ENCODE measurements around the gene CENPK. TPM values are rescaled to one million over a fixed set of nuclear protein-coding genes. Genes with fewer than 3 reads are reported as not detected.
"Not testable (repeated sequence)": the region's sequence is repeated elsewhere in the genome, so short reads cannot be mapped to it uniquely, and the experiment has no call there.

The CENPK gene
- total RNA-seq, 1 experiment from 2014 or later, result 57.4 TPM

GRCh38 chr5:65506961-65507360, 56.0 kb downstream of the CENPK start:
- ChIA-PET CTCF (no interaction called here), POLR2A (ENCODE audit: low non-redundant PET) (interaction anchor here (0.7 kb wide), 1 partner anchor 15 kb away, joined by 10 read pairs; no protein-coding TSS in a partner anchor)
- H3K4me1 ChIP-seq (ENCODE audit: insufficient read depth, low read length, poor library complexity, severe bottlenecking), result peaks cover 11% of the 10 kb centered on the region
- peak overlapping the region; percentile 7 for H3K4me3 ChIP-seq (ENCODE audit: low read depth, low read length, poor library complexity, severe bottlenecking)
- no peaks in the 10 kb centered on the region for H3K36me3 ChIP-seq (ENCODE audit: insufficient read depth, low read length, poor library complexity, severe bottlenecking)
- intact Hi-C loops (cut with micrococcal nuclease; ENCODE audit: unreplicated experiment), result no loop called here
- no peaks in the 10 kb centered on the region for H3K9me3 ChIP-seq (ENCODE audit: low read depth, low read length, poor library complexity, severe bottlenecking)
- H3K27me3 ChIP-seq (replicated peaks; ENCODE audit: insufficient read depth, low read depth, low read length, poor library complexity), result no peaks in the 10 kb centered on the region
- BruUV-seq (replicated peaks), result TSS peak; percentile 8
- DNase-seq (ENCODE audit: low spot score), result peak; percentile 82
- H3K27ac ChIP-seq (ENCODE audit: low read depth, low read length, poor library complexity, severe bottlenecking), result peak overlapping the region; percentile 85
- TF ChIP-seq, protein P1, sequence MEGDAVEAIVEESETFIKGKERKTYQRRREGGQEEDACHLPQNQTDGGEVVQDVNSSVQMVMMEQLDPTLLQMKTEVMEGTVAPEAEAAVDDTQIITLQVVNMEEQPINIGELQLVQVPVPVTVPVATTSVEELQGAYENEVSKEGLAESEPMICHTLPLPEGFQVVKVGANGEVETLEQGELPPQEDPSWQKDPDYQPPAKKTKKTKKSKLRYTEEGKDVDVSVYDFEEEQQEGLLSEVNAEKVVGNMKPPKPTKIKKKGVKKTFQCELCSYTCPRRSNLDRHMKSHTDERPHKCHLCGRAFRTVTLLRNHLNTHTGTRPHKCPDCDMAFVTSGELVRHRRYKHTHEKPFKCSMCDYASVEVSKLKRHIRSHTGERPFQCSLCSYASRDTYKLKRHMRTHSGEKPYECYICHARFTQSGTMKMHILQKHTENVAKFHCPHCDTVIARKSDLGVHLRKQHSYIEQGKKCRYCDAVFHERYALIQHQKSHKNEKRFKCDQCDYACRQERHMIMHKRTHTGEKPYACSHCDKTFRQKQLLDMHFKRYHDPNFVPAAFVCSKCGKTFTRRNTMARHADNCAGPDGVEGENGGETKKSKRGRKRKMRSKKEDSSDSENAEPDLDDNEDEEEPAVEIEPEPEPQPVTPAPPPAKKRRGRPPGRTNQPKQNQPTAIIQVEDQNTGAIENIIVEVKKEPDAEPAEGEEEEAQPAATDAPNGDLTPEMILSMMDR (conservative IDR thresholded peaks at IDR 0.05; ENCODE audit: low read depth, low read length), result no peak
- TF ChIP-seq EZH2 (IDR thresholded peaks at IDR 0.05; ENCODE audit: borderline replicate concordance, low read depth, low read length, poor library complexity, severe bottlenecking), result no peak

DNA sequence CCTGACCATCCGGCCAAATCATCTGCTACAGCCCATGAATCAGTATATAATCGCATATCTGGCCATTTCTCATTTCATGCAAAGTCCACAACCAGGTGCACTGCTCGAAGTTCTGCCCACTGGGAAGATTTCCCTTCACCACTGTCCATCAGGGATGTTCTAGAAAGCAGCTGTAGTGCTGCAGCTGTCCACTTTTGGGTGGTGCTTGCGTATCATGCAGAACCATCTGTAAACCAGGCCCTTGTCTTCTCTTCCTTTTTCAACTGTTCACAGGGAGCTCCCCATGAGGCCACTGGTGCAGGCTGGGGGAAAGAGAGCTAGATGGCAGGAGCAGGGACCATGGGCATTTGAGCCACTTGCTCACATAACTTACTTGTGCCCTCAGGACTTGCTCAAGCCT, 73.8 kb downstream of the CENPK start:
- Histone ChIP-seq H3K27ac (ENCODE audit: low read depth, low read length, poor library complexity, severe bottlenecking) (no peak overlapping the region), H3K4me1 (ENCODE audit: insufficient read depth, low read length, poor library complexity, severe bottlenecking) (no peaks in the 10 kb centered on the region), H3K27me3 (replicated peaks; ENCODE audit: insufficient read depth, low read depth, low read length, poor library complexity) (no peaks in the 10 kb centered on the region), H3K36me3 (ENCODE audit: insufficient read depth, low read length, poor library complexity, severe bottlenecking) (no peaks in the 10 kb centered on the region), H3K9me3 (ENCODE audit: low read depth, low read length, poor library complexity, severe bottlenecking) (no peaks in the 10 kb centered on the region), H3K4me3 (ENCODE audit: low read depth, low read length, poor library complexity, severe bottlenecking) (no peak overlapping the region)
- intact Hi-C loops (cut with micrococcal nuclease; ENCODE audit: unreplicated experiment), result no loop called here
- ChIA-PET CTCF (no interaction called here), POLR2A (ENCODE audit: low non-redundant PET) (no interaction called here)
- TF ChIP-seq, protein P1 (conservative IDR thresholded peaks at IDR 0.05; ENCODE audit: low read depth, low read length), result no peak
- no peak for TF ChIP-seq EZH2 (IDR thresholded peaks at IDR 0.05; ENCODE audit: borderline replicate concordance, low read depth, low read length, poor library complexity, severe bottlenecking)
- no peak for DNase-seq (ENCODE audit: low spot score)
- BruUV-seq (replicated peaks), result no TSS peak

- TF ChIP-seq, protein P1 (conservative IDR thresholded peaks at IDR 0.05; ENCODE audit: low read depth, low read length), result peak; percentile 27; the same call in 1 of the 2 replicates
- POLR2A ChIA-PET (ENCODE audit: low non-redundant PET); DNase-seq (ENCODE audit: low spot score); H3K27me3 ChIP-seq (replicated peaks; ENCODE audit: insufficient read depth, low read depth, low read length, poor library complexity); H3K4me3 ChIP-seq (ENCODE audit: low read depth, low read length, poor library complexity, severe bottlenecking); CTCF ChIA-PET; intact Hi-C loops (cut with micrococcal nuclease; ENCODE audit: unreplicated experiment); H3K27ac ChIP-seq (ENCODE audit: low read depth, low read length, poor library complexity, severe bottlenecking); H3K9me3 ChIP-seq (ENCODE audit: low read depth, low read length, poor library complexity, severe bottlenecking); BruUV-seq (replicated peaks); H3K36me3 ChIP-seq (ENCODE audit: insufficient read depth, low read length, poor library complexity, severe bottlenecking); H3K4me1 ChIP-seq (ENCODE audit: insufficient read depth, low read length, poor library complexity, severe bottlenecking): not testable (repeated sequence)
These were observed 74.8 kb downstream of the CENPK start for GRCh38 chr5:65488038-65488687.

DNA sequence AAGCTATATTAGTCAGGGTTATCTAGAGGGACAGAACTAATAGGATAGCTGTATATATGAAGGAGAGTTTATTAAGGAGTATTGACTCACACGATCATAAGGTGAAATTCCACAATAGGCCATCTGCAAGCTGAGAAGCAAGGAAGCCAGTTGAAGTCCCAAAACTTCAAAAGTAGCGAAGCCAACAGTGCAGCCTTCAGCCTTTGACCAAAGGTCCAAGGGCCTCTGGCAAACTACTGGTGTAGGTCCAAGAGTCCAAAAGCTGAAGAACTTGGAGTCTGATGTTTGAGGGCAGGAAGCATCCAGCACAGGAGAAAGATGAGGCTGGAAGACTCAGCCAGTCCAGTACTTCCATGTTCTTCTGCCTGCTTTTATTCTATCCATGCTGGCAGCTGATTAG, 76.2 kb downstream of the CENPK start:
- intact Hi-C loops (cut with micrococcal nuclease; ENCODE audit: unreplicated experiment); H3K4me3 ChIP-seq (ENCODE audit: low read depth, low read length, poor library complexity, severe bottlenecking); BruUV-seq (replicated peaks); H3K27me3 ChIP-seq (replicated peaks; ENCODE audit: insufficient read depth, low read depth, low read length, poor library complexity); POLR2A ChIA-PET (ENCODE audit: low non-redundant PET); H3K9me3 ChIP-seq (ENCODE audit: low read depth, low read length, poor library complexity, severe bottlenecking); H3K4me1 ChIP-seq (ENCODE audit: insufficient read depth, low read length, poor library complexity, severe bottlenecking); H3K36me3 ChIP-seq (ENCODE audit: insufficient read depth, low read length, poor library complexity, severe bottlenecking); H3K27ac ChIP-seq (ENCODE audit: low read depth, low read length, poor library complexity, severe bottlenecking); DNase-seq (ENCODE audit: low spot score): not testable (repeated sequence)
- CTCF ChIA-PET, result interaction anchor here (0.6 kb wide), 1 partner anchor 408 kb away, joined by 3 read pairs; no protein-coding TSS in a partner anchor
